ENCODE results near the gene CATSPERD.

DNA sequence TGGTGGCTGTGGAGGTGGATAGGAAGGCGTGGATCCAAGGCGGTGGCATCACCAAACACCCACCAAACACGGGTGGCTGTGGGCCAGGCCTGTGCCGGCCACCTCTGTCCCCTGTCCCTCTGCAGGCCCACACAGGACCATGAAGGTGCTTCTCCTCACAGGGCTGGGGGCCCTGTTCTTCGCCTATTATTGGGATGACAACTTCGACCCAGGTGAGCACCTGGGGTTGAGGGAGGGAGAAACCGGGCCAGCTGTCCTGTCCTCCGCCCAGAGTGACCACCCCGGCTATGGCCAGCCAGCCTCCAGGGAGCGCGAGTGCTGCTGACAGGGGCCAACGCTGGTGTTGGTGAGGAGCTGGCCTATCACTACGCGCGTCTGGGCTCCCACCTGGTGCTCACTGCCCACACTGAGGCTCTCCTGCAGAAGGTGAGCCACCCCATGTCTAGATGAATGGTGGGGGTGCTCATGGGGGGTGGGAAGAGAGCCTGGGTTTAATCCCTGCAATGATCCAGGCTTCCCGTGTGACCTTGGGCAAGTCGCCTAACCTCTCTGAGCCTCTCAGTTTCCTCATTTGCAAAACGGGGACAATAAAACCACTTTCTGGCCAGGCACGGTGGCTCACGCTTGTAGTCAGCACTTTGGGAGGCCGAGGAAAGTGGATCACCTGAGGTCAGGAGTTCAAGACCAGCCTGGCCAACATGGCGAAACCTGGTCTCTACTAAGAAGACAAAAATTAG lies 35.6 kb upstream of the CATSPERD start:
- TF ChIP-seq SIN3A (IDR thresholded peaks at IDR 0.05; ENCODE audit: borderline replicate concordance, insufficient read depth, low read length) (no peak), FOXP2 (optimal IDR thresholded peaks at IDR 0.05; ENCODE audit: borderline replicate concordance, extremely low read depth, extremely low read length, insufficient read depth) (no peak)
